PC-9 (cell line): Measurements from ENCODE around the gene CNRIP1. TPM values are rescaled to one million over a fixed set of nuclear protein-coding genes. Genes with fewer than 3 reads are reported as not detected.

Source experiments
- BruUV-seq: library from RNA; stranded (reverse); fragments of 400-500 nt; replicated peaks from 2 replicates; lab custom pipeline; 2021; lab: Mats Ljungman, UMichigan
- CTCF ChIA-PET: fragments of 300-600 bp; sonication (Branson Sonifier 250); formaldehyde crosslinking; loops from one replicate; lab custom pipeline; 2022; ENCODE audit warnings: antibody characterized with exemption; lab: Charles Lee
- POLR2A ChIA-PET: fragments of 300-600 bp; sonication (Branson Sonifier 250); formaldehyde crosslinking; loops from one replicate; lab custom pipeline; 2022; ENCODE audit warnings: antibody characterized with exemption; ENCODE audit not compliant: unreplicated experiment; lab: Charles Lee
- DNase-seq, 2 experiments: peaks; one replicate each; pipeline versions ENCODE4 v3.0.0 to v3.0.0-alpha.2; 2015 to 2022; ENCODE audit warnings: mixed read lengths in 1 of 2
- H2AFZ ChIP-seq: fragments of 200-600 bp; sonication (generic); 2 replicates; pipeline ENCODE4 v1.8.1; 2017; ENCODE audit warnings: antibody characterized with exemption
- H3F3A ChIP-seq: fragments of 200-600 bp; sonication (generic); 2 replicates; pipeline ENCODE4 v1.8.1; 2017; ENCODE audit warnings: antibody characterized with exemption, mild to moderate bottlenecking, low read depth; ENCODE audit not compliant: insufficient read depth
- H3K27ac ChIP-seq: fragments of 200-600 bp; sonication (generic); 2 replicates; pipeline ENCODE4 v1.6.1; 2016; ENCODE audit warnings: mixed run types
- H3K27me3 ChIP-seq: fragments of 200-600 bp; sonication (generic); 2 replicates; pipeline ENCODE4 v1.6.1; 2016; ENCODE audit warnings: low read depth, mixed run types; ENCODE audit not compliant: insufficient read depth
- H3K36me3 ChIP-seq: fragments of 200-600 bp; sonication (generic); 2 replicates; pipeline ENCODE4 v1.6.1; 2016; ENCODE audit warnings: low read depth, mixed run types
- H3K4me1 ChIP-seq: fragments of 200-600 bp; sonication (generic); replicated peaks from 2 replicates; pipeline ENCODE4 v1.6.1; 2016; ENCODE audit warnings: mixed run types; ENCODE audit not compliant: insufficient read depth
- H3K4me2 ChIP-seq: fragments of 200-600 bp; sonication (generic); 2 replicates; pipeline ENCODE4 v1.6.1; 2017; ENCODE audit warnings: mixed run types
- H3K4me3 ChIP-seq: fragments of 200-600 bp; sonication (generic); 2 replicates; pipeline ENCODE4 v1.6.1; 2016; ENCODE audit warnings: mixed run types
- H3K79me2 ChIP-seq: fragments of 200-600 bp; sonication (generic); 2 replicates; pipeline ENCODE4 v1.6.1; 2017; ENCODE audit warnings: low read depth, mixed run types
- H3K9me2 ChIP-seq: fragments of 200-600 bp; sonication (generic); 2 replicates; pipeline ENCODE4 v1.8.1; 2017; ENCODE audit warnings: mild to moderate bottlenecking; ENCODE audit not compliant: insufficient read depth
- H3K9me3 ChIP-seq: fragments of 200-600 bp; sonication (generic); 2 replicates; pipeline ENCODE4 v1.8.1; 2016; ENCODE audit warnings: low read depth; ENCODE audit not compliant: insufficient read depth
- H4K20me1 ChIP-seq: fragments of 200-600 bp; sonication (generic); 2 replicates; pipeline ENCODE4 v1.8.1; 2017; ENCODE audit not compliant: insufficient read depth
- CTCF ChIP-seq: fragments of 200-600 bp; sonication (generic); conservative IDR thresholded peaks from 2 replicates; pipeline ENCODE4 v1.6.1; 2017; ENCODE audit warnings: mixed run types, antibody characterized with exemption, mild to moderate bottlenecking, moderate library complexity
- EZH2 ChIP-seq: fragments of 200-600 bp; sonication (generic); IDR thresholded peaks from 2 replicates; pipeline ENCODE4 v1.8.0; 2017; ENCODE audit warnings: antibody characterized with exemption, low read depth
- intact Hi-C: fragments of 100-400 bp; cut with micrococcal nuclease; formaldehyde crosslinking; loops from one replicate; pipeline ENCODE4 v1.10.0; 2022; ENCODE audit not compliant: unreplicated experiment
- total RNA-seq: library from RNA; stranded (reverse); gene quantifications from 2 replicates; pipeline ENCODE4 v1.2.3, GENCODE V29; 2021

CNRIP1 gene
- total RNA-seq, 1 experiment from 2014 or later, result not detected

GRCh38 chr2:68336192-68336591 lies 16.4 kb upstream of the CNRIP1 start:
- CTCF ChIA-PET, result no interaction called here
- H3K4me2 ChIP-seq, result peak overlapping the region; percentile 36
- TF ChIP-seq EZH2 (no peak), CTCF (no peak)
- no peaks in the 10 kb centered on the region for H3K79me2 ChIP-seq
- H3K9me2 ChIP-seq, result no peaks in the 10 kb centered on the region
- intact Hi-C loops, result no loop called here
- H3K4me1 ChIP-seq, result peaks cover 31% of the 10 kb centered on the region
- H3K27me3 ChIP-seq, result no peaks in the 10 kb centered on the region
- no peaks in the 10 kb centered on the region for H4K20me1 ChIP-seq
- H3K27ac ChIP-seq, result peak overlapping the region; percentile 36; the same call in 1 of the 2 replicates
- BruUV-seq, result no TSS peak
- no peak overlapping the region for H2AFZ ChIP-seq
- DNase-seq, result peak in 1 of 2 experiments; percentile 94
- no peaks in the 10 kb centered on the region for H3K36me3 ChIP-seq
- POLR2A ChIA-PET, result interaction anchor here (0.7 kb wide), 1 partner anchor 22 kb away, joined by 4 read pairs; no protein-coding TSS in a partner anchor
- peaks cover 25% of the 10 kb centered on the region for H3K9me3 ChIP-seq
- H3F3A ChIP-seq, result peaks cover 10% of the 10 kb centered on the region; the same call in 1 of the 2 replicates
- no peak overlapping the region for H3K4me3 ChIP-seq

DNA sequence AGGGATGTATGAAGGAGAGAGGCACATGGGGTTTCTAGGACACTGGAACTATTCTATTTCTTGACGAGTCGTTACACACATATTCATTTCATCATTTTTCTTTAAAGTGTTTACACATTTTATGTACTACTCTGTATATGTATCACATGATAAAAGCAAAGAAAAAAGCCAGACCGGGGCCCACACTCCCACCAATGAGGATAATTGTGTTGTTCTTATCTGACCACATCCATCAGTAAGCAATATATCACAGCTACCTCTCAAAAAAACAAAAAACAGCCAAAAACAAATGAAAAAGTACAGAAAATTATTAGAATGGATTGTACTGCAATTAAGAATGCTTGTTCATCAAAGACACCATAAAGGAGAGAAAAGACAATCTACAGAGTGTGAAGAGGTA lies 14.2 kb upstream of the CNRIP1 start:
- CTCF ChIA-PET, result no interaction called here
- Histone ChIP-seq H3K4me3 (no peak overlapping the region), H2AFZ (no peak overlapping the region), H3K27ac (no peak overlapping the region), H3K9me2 (no peaks in the 10 kb centered on the region), H3K9me3 (peaks cover 25% of the 10 kb centered on the region), H3F3A (peaks cover 10% of the 10 kb centered on the region; the same call in 1 of the 2 replicates), H3K79me2 (no peaks in the 10 kb centered on the region), H3K4me2 (no peak overlapping the region), H4K20me1 (no peaks in the 10 kb centered on the region), H3K4me1 (peaks cover 31% of the 10 kb centered on the region), H3K36me3 (no peaks in the 10 kb centered on the region), H3K27me3 (no peaks in the 10 kb centered on the region)
- TF ChIP-seq CTCF (no peak), EZH2 (no peak)
- POLR2A ChIA-PET, result no interaction called here
- no TSS peak for BruUV-seq
- intact Hi-C loops, result no loop called here
- DNase-seq, result no peak

DNA sequence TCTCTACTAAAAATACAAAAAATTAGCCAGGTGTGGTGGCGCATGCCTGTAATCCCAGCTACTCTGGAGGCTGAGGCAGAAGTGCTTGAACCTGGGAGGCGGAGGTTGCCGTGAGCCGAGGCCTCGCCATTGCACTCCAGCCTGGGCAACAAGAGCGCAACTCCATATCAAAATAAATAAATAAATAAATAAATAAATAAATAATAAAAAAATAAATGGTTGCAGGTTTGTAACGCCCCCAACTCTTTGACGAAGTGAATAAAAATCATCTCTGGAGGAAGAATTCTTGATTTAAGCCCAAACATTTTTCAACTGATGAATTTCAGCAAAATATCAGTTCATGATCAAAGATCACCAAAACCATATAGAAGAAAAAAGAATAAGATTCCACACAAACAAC lies 13.3 kb upstream of the CNRIP1 start:
- no peak for TF ChIP-seq EZH2
- TF ChIP-seq CTCF, result no peak
- no peaks in the 10 kb centered on the region for H3K9me2 ChIP-seq

More for the DNA sequence above, 13.3 kb upstream of the CNRIP1 start:
- no TSS peak for BruUV-seq
- Histone ChIP-seq H2AFZ (no peak overlapping the region), H3K27ac (no peak overlapping the region), H3F3A (peaks cover 10% of the 10 kb centered on the region; the same call in 1 of the 2 replicates), H3K4me3 (no peak overlapping the region), H4K20me1 (no peaks in the 10 kb centered on the region), H3K36me3 (no peaks in the 10 kb centered on the region), H3K4me2 (no peak overlapping the region), H3K9me3 (peaks cover 19% of the 10 kb centered on the region), H3K27me3 (no peaks in the 10 kb centered on the region), H3K79me2 (no peaks in the 10 kb centered on the region), H3K4me1 (peaks cover 31% of the 10 kb centered on the region)
- CTCF ChIA-PET, result no interaction called here
- DNase-seq, result no peak
- intact Hi-C loops, result no loop called here
- POLR2A ChIA-PET, result interaction anchor here (0.6 to 0.7 kb wide), 2 partner anchors 77 to 452 kb away, joined by 3 read pairs; no protein-coding TSS in a partner anchor
